Aorta (tissue), 5 donors: ENCODE data around the gene SYT1. TPM values are rescaled to one million over a fixed set of nuclear protein-coding genes. Genes with fewer than 3 reads are reported as not detected.
"Not testable (repeated sequence)": the region's sequence is repeated elsewhere in the genome, so short reads cannot be mapped to it uniquely, and the experiment has no call there.

Experiments
- ATAC-seq: fragments of 200-7000 bp; cut with Tn5 transposase; one replicate; pipeline ENCODE4 v1.9.1; 2022; ENCODE audit warnings: moderate library complexity; ENCODE audit not compliant: low FRiP score
- DNase-seq, 2 donors: peaks; one replicate each; pipeline ENCODE4 v3.0.0-alpha.2; 2020
- H3K27ac ChIP-seq, 2 donors: one replicate each; pipeline ENCODE4 v1.5.1; 2013; ENCODE audit warnings: low read length in 2 of 2, mild to moderate bottlenecking in 2 of 2, moderate library complexity in 2 of 2, control low read depth in 1 of 2, inconsistent platforms in 1 of 2, low read depth in 1 of 2
- H3K27me3 ChIP-seq, 2 donors: one replicate each; pipeline ENCODE4 v1.6.1; 2013; ENCODE audit warnings: control low read depth in 1 of 2, low read length in 1 of 2, mild to moderate bottlenecking in 1 of 2, moderate library complexity in 1 of 2; ENCODE audit not compliant: insufficient read depth in 2 of 2, control insufficient read depth in 1 of 2
- H3K36me3 ChIP-seq, 2 donors: one replicate each; pipeline ENCODE4 v1.6.1; 2013; ENCODE audit warnings: control low read depth in 1 of 2, low read length in 1 of 2, mild to moderate bottlenecking in 1 of 2; ENCODE audit not compliant: insufficient read depth in 2 of 2, control insufficient read depth in 1 of 2
- H3K4me1 ChIP-seq, 2 donors: one replicate each; pipeline ENCODE4 v1.6.1; 2013; ENCODE audit warnings: low read length in 2 of 2, control low read depth in 1 of 2, mild to moderate bottlenecking in 1 of 2, moderate library complexity in 1 of 2; ENCODE audit not compliant: insufficient read depth in 2 of 2, control insufficient read depth in 1 of 2
- H3K4me3 ChIP-seq, 2 donors: one replicate each; pipeline ENCODE4 v1.5.1; 2013; ENCODE audit warnings: low read length in 2 of 2, control low read depth in 1 of 2, mild to moderate bottlenecking in 1 of 2
- H3K9me3 ChIP-seq: one replicate; pipeline ENCODE4 v1.6.1; 2013; ENCODE audit warnings: mild to moderate bottlenecking, low read length; ENCODE audit not compliant: control insufficient read depth
- WGBS, 2 donors: extraction: QIAGEN DNeasy Blood & Tissue Kit; methylation state at CpG; one replicate each; pipeline ENCODE4 v1.1.7; 2013; 5-methylcytosine and 5-hydroxymethylcytosine counted together
- intact Hi-C, 2 donors: fragments of 100-400 bp; cut with DNase I; formaldehyde crosslinking; loops; one replicate each; pipeline versions ENCODE4 v1.14.2 to v1.15.0; 2022
- polyA plus RNA-seq, 2 donors: library from polyadenylated mRNA; stranded (reverse); fragments of 200-250 nt; gene quantifications; one replicate each; pipeline ENCODE4 v1.2.3, GENCODE V29; 2013
- total RNA-seq, 2 donors: library from RNA; stranded (reverse); fragmentation: NEBNext Ultra II Directional; extraction: Animal tissue kit (Norgen Biotek cat#: 25700); gene quantifications; one replicate each; pipeline ENCODE4 v1.2.1, GENCODE V29; 2021
- donor health status: healthy with polysubstance abuse.
- donor health status: Bipolar disorder and iron deficiency.
- donor health status: DM: no; HTN: no; CAD: no.
- donor health status: DM: no; HTN: no; CAD: no.
- donor health status: DM: yes; HTN: yes; CAD: no.

SYT1 gene
- total and polyA plus RNA-seq, 4 donors, result 0.05 to 1.8 (median 1.5) TPM; not detected in 1

- 60 to 76% methylated on average over 3 of the region's 3 CpGs for WGBS, 2 donors
- no peak overlapping the region for H3K4me3 ChIP-seq
- intact Hi-C loops, result no loop called here
- H3K36me3 ChIP-seq, result no peaks in the 10 kb centered on the region
- H3K4me1 ChIP-seq, result no peaks in the 10 kb centered on the region
- DNase-seq, result no peak
- no peaks in the 10 kb centered on the region for H3K27me3 ChIP-seq
- H3K27ac ChIP-seq, result no peak overlapping the region
- ATAC-seq, result no peak
- no peaks in the 10 kb centered on the region for H3K9me3 ChIP-seq
Measured at GRCh38 chr12:79012636-79013035, 148.1 kb downstream of the SYT1 start.

DNA sequence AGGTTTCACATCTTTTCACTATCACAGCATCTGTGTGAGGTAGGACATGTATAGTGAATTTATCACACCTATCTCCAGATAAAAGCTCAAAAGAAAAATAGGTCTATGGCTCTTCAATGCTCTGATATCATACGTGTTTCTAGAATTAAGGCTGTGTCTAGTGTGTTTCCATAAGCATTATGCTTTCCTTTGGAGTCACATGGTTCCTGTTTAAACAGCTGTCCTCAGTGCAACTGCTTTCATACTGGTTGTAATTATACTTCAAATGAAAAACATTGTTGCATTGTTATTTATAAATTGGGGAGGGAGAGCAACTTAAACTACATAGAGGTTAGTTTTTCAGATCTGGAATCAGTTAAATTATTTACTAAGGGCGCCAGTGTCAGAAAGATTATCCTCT lies 151.6 kb downstream of the SYT1 start:
- no peak for ATAC-seq
- no peaks in the 10 kb centered on the region for H3K27me3 ChIP-seq
- no peak overlapping the region for H3K27ac ChIP-seq
- intact Hi-C loops, result no loop called here
- no peak for DNase-seq
- H3K4me3 ChIP-seq, result no peak overlapping the region
- H3K4me1 ChIP-seq, result no peaks in the 10 kb centered on the region
- H3K36me3 ChIP-seq, result no peaks in the 10 kb centered on the region
- no peaks in the 10 kb centered on the region for H3K9me3 ChIP-seq
- 30 to 38% methylated on average over 2 of the region's 2 CpGs for WGBS, 2 donors

- no peaks in the 10 kb centered on the region for H3K36me3 ChIP-seq
- no peaks in the 10 kb centered on the region for H3K27me3 ChIP-seq
- no peaks in the 10 kb centered on the region for H3K9me3 ChIP-seq
- intact Hi-C loops, result no loop called here
- DNase-seq (no peak), ATAC-seq (no peak)
- H3K27ac ChIP-seq, result no peak overlapping the region
- no peak overlapping the region for H3K4me3 ChIP-seq
- H3K4me1 ChIP-seq, result no peaks in the 10 kb centered on the region
- 19 to 30% methylated on average over 1 of the region's 1 CpG for WGBS, 2 donors
Measured at GRCh38 chr12:79019672-79020071, 155.1 kb downstream of the SYT1 start.

DNA sequence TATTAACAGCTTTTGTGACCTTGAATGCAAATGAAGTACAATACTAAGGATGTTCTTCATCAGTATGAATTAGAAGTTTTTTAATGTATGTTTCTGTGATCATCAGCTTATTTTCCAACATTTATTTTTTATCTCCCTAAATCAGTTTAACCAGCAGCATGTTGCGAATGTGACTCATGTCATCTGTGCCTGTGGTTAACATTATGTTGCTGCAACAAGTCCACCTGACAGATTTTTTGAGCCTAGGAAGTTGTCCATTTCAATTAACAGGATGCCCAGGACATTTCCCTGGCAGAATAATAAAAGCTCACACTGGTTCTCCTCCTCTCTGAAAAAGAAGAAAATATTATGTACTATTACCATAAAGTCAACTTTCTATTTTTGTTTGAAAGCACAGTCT lies 155.5 kb downstream of the SYT1 start:
- Histone ChIP-seq H3K27me3 (no peaks in the 10 kb centered on the region), H3K36me3 (no peaks in the 10 kb centered on the region), H3K4me1 (no peaks in the 10 kb centered on the region), H3K4me3 (no peak overlapping the region), H3K27ac (no peak overlapping the region), H3K9me3 (no peaks in the 10 kb centered on the region)
- no peak for ATAC-seq
- WGBS, 2 donors, result 57 to 79% methylated on average over 1 of the region's 1 CpG
- intact Hi-C loops, result no loop called here
- DNase-seq, result no peak

DNA sequence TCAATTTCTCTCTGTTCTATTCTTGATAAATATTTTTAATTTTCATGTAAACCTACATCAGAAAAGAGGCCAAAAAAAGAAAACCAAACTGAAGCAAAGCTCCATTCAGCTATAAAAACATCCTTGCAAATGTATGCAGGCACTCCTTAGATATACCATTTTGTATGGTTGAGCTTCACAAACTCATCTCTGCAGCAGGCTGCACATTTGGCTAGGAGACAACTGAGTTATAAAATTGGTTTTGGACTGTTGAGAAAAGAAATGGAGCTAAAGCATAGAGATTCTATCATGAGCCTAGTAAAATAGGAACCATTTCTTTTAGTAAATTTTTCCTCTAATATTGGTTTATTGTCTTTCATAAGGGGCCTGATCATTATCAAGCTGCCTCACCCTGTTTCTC lies 156.4 kb downstream of the SYT1 start:
- no peaks in the 10 kb centered on the region for H3K4me1 ChIP-seq
- no peak for ATAC-seq
- no peaks in the 10 kb centered on the region for H3K27me3 ChIP-seq
- intact Hi-C loops, result no loop called here
- no peak overlapping the region for H3K4me3 ChIP-seq
- no peak for DNase-seq
- H3K36me3 ChIP-seq, result no peaks in the 10 kb centered on the region
- H3K27ac ChIP-seq, result no peak overlapping the region
- H3K9me3 ChIP-seq, result no peaks in the 10 kb centered on the region

- no peak for ATAC-seq
- WGBS, 2 donors, result 34 to 57% methylated on average over 1 of the region's 1 CpG
- H3K36me3 ChIP-seq, result no peaks in the 10 kb centered on the region
Measured at GRCh38 chr12:79023261-79023660, 158.7 kb downstream of the SYT1 start.

DNA sequence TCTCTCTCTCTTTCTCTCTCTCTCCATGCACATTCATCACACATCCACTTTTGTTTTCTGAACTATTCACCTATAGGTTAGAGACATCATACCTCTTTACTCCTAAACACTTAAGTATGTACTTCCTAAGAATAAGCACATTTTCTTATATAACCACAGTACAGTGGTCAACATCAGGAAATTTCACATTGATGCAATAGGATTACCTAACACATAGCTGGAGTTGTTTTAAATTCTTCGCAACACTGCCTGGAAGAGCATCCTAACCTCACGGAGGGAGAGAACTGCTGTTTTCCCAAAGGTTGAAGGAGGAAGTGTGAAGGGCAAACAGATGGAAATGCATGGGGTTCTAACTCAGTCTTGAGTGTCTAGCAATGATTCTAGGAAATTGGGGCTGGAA lies 159.2 kb downstream of the SYT1 start:
- Histone ChIP-seq H3K4me1 (no peaks in the 10 kb centered on the region), H3K9me3 (no peaks in the 10 kb centered on the region), H3K36me3 (no peaks in the 10 kb centered on the region), H3K27ac (no peak overlapping the region), H3K4me3 (no peak overlapping the region), H3K27me3 (no peaks in the 10 kb centered on the region)
- no peak for ATAC-seq
- DNase-seq, result no peak
- 58 to 77% methylated on average over 2 of the region's 2 CpGs for WGBS, 2 donors
- intact Hi-C loops, result no loop called here

More at GRCh38 chr12:79023261-79023660, 158.7 kb downstream of the SYT1 start:
- Histone ChIP-seq H3K9me3 (no peaks in the 10 kb centered on the region), H3K27me3 (no peaks in the 10 kb centered on the region), H3K4me1 (no peaks in the 10 kb centered on the region), H3K4me3 (no peak overlapping the region), H3K27ac (no peak overlapping the region)
- intact Hi-C loops, result no loop called here
- DNase-seq, result no peak

DNA sequence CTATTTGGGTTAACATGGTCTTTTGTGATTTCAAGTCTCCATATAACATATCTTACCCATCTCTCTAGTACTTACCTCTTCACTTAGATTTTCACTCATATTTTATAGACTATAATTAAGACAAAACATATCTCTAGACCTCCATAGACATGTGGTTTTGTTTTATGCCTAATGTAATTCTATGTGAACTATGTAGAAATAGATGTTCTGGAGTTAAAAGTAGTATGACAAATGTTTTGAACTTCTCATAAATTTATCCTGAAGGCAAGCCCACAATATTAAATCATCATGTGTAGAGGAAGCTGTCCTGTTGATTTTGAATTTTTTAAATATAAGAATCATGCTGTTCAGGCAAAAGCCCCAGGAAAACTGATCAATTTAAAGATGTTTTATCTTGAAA lies 169.2 kb downstream of the SYT1 start:
- Histone ChIP-seq H3K9me3 (no peaks in the 10 kb centered on the region), H3K4me1 (no peaks in the 10 kb centered on the region), H3K27me3 (no peaks in the 10 kb centered on the region), H3K27ac (no peak overlapping the region), H3K4me3 (no peak overlapping the region), H3K36me3 (no peaks in the 10 kb centered on the region)
- no peak for DNase-seq
- intact Hi-C loops, result no loop called here
- no peak for ATAC-seq

- H3K9me3 ChIP-seq, H3K4me1 ChIP-seq, H3K36me3 ChIP-seq, H3K27ac ChIP-seq, H3K27me3 ChIP-seq, ATAC-seq, DNase-seq, H3K4me3 ChIP-seq, intact Hi-C loops: not testable (repeated sequence)
- 77 to 92% methylated on average over 6 of the region's 6 CpGs for WGBS, 2 donors
Measured at GRCh38 chr12:79044748-79045147, 180.2 kb downstream of the SYT1 start.
